NCI-H1417 treated with DMSO at 0.1 percent for 48 hours (cell line): Measurements from ENCODE around the gene JAG2.

Source experiments
- DNase-seq: peaks from one replicate; lab custom pipeline; 2025; lab: John Stamatoyannopoulos, UW

JAG2 gene

GRCh38 chr14:105150368-105151083 lies 18.1 kb downstream of the JAG2 start:
- DNase-seq: no peak

GRCh38 chr14:105150026-105150367 lies 18.6 kb downstream of the JAG2 start:
- no peak for DNase-seq

DNA sequence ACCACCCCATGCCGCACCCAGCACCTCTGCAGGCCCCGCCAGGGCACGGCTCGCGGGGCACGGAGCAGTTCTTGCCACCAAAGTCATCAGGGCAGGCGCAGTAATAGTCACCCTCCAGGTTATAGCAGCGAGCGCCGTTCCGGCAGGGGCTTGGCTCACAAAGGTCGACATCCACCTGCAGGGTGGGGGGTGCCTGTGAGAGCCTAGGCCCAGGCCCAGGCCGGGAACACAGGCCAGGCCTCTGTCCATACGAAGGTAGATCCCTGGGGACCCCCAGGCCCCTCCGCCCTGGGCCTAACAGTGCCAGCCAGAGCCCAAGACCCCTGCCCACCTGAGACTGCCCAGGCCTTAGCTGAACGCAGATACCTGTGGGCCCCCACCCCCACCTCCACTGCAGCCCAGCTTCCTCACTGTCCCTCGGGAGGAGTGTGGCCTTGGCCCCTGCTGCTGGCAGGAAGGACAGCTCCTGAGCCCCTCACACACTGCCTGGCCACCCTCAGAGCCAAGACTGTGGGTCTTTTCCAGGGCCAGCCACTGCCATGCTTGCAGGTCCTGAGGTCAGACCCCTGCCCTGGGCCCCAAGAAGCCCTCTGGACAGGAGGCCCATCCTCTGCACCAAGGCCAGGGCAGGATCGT lies 19.3 kb downstream of the JAG2 start:
- no peak for DNase-seq

DNA sequence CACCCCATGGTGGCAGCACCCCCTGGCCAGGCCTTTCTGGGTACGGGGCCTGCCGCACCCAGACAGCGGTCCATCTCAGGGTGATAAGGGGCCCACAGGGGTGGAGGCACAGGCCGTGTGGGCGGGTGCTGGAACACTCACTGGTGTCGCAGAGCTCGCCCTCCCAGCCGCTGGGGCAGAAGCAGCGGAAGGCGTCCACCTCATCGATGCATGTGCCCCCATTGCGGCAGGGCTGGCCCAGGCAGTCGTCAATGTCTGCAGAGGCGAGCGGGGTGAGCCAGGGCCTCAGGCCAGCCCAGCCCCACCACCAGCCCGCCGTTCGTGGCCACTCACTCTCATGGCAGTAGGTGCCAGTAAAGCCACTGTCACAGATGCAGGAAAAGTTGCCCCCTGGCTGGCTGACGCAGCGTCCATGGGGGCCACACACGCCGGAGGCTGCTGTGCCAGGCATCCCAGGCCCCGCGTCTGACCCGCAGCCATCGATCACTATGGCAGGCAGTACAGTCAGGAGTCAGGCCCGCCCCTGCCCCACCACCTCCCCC lies 19.9 kb downstream of the JAG2 start:
- DNase-seq: no peak

GRCh38 chr14:105147671-105148603 lies 20.6 kb downstream of the JAG2 start:
- DNase-seq: no peak

GRCh38 chr14:105146976-105147635 lies 21.5 kb downstream of the JAG2 start:
- no peak for DNase-seq

- no peak for DNase-seq
Measured at GRCh38 chr14:105146181-105146975, 22.2 kb downstream of the JAG2 start.

GRCh38 chr14:105145381-105146180 lies 23.0 kb downstream of the JAG2 start:
- no peak for DNase-seq

- DNase-seq: no peak
Measured at GRCh38 chr14:105144666-105145380, 23.8 kb downstream of the JAG2 start.

GRCh38 chr14:105144026-105144665 lies 24.4 kb downstream of the JAG2 start:
- DNase-seq: no peak

DNA sequence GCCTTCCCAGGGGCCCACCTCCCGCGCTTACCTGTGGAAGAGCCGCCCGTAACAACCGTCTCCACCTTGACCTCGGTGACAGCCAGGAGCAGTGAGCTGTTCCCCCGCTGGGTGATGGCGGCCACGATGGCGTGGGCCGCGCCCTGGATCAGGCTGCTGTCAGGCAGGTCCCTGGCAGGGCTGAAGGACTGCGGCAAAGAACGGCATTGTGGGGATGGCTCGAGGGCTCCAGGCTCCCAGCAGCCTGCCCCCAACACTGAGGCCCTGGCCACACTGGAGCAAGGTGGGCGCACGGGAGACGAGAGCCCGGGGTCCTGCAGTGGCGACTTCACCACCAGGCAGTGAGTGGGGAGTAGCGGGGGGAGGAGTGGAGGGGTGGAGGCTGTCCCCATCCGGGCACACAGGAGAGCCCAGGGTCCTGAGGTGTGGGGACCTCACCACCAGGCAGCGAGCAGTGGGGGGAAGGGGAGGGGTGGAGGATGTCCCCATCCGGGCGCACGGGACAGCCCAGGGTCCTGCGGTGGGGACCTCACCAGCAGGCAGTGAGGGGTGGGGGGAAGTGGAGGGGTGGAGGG lies 25.0 kb downstream of the JAG2 start:
- no peak for DNase-seq

GRCh38 chr14:105142651-105143450 lies 25.7 kb downstream of the JAG2 start:
- DNase-seq: no peak

- no peak for DNase-seq
Measured at GRCh38 chr14:105141486-105142281, 26.9 kb downstream of the JAG2 start.

DNA sequence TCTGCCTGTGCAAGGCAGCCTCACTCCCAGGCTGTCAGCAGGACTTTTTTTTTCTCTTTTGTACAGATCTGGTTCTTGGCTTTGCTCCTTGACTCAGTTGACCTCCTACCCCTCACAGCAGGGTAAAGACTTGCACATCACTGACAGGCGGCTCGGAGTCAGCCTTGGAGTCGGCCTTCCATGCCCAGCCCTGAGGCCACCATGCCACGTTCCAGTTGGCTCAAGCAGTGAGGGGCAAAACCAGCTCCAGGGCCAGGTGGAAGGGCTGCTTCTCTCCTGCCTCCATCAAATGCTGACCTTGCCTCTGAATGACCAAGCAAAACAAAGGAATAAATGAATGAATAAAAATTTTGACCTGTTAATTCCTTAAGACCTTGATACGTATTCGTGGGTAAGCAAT lies 27.6 kb downstream of the JAG2 start:
- no peak for DNase-seq

- no peak for DNase-seq
Measured at GRCh38 chr14:105140581-105140980, 28.0 kb downstream of the JAG2 start.

- no peak for DNase-seq
Measured at GRCh38 chr14:105139831-105140239, 28.7 kb downstream of the JAG2 start.

DNA sequence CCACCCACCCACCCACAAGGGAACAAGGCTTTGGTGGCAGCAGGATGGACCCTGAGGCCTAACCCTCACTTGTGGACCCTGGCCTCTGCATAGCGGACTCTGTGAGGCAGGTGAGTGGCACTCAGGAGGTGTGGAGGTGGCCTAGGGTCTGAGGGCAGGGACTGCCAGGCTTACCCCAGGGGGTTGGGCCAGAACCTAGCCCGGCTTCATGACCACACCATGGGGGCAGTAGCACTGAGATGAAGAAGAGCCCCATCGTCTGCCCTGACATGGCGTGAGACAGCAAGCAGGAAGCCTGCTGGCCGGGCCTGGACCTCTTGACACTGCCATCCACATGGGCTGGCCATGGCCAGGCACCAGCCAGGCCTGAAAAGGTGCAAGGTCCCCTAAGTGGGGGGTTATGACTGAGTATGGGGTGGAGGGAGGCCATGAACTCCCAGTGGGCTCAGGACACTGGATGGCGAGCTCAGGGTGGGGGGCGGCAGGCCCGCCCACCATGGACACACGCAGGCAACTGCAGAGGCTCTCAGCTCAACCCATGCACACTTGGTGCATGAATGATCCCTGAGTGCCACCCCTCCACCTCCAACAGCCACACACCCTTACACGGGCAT lies 29.3 kb downstream of the JAG2 start:
- DNase-seq: no peak
